DOHH2 (cell line): Measurements from ENCODE around the gene TRIAP1.
"Not testable (repeated sequence)": the region's sequence is repeated elsewhere in the genome, so short reads cannot be mapped to it uniquely, and the experiment has no call there.

ENCODE experiments used
- H3F3A ChIP-seq: fragments of 200-600 bp; sonication (generic), shearing (Covaris generic); 2 replicates; pipeline ENCODE4 v1.6.0; 2016; ENCODE audit warnings: antibody characterized with exemption, mild to moderate bottlenecking; ENCODE audit not compliant: control insufficient read depth, insufficient read depth
- H3K27ac ChIP-seq: fragments of 200-600 bp; sonication (generic); 2 replicates; pipeline ENCODE4 v1.5.1; 2014; ENCODE audit warnings: low read depth, mild to moderate bottlenecking, low read length, moderate library complexity
- H3K27me3 ChIP-seq: fragments of 200-600 bp; sonication (generic); 2 replicates; pipeline ENCODE4 v1.6.1; 2014; ENCODE audit warnings: mild to moderate bottlenecking, low read length, mixed read lengths; ENCODE audit not compliant: control insufficient read depth
- H3K36me3 ChIP-seq: fragments of 200-600 bp; sonication (generic); 2 replicates; pipeline ENCODE4 v1.6.1; 2014; ENCODE audit warnings: mild to moderate bottlenecking, low read length, moderate library complexity, mixed read lengths; ENCODE audit not compliant: control insufficient read depth
- H3K4me1 ChIP-seq: fragments of 200-600 bp; sonication (generic); 2 replicates; pipeline ENCODE4 v1.6.1; 2014; ENCODE audit warnings: mild to moderate bottlenecking, low read length, mixed read lengths; ENCODE audit not compliant: control insufficient read depth
- H3K4me2 ChIP-seq: fragments of 200-600 bp; sonication (generic); 2 replicates; pipeline ENCODE4 v1.6.0; 2014; ENCODE audit warnings: mild to moderate bottlenecking, low read length, moderate library complexity
- H3K4me3 ChIP-seq: fragments of 200-600 bp; sonication (generic); 2 replicates; pipeline ENCODE4 v1.5.1; 2014; ENCODE audit warnings: mild to moderate bottlenecking, low read length, mixed read lengths
- H3K79me2 ChIP-seq: fragments of 200-600 bp; sonication (generic); 2 replicates; pipeline ENCODE4 v1.6.1; 2014; ENCODE audit warnings: mild to moderate bottlenecking, low read length, mixed read lengths; ENCODE audit not compliant: control insufficient read depth
- H3K9me2 ChIP-seq: fragments of 200-600 bp; sonication (generic); replicated peaks from 2 replicates; pipeline ENCODE4 v1.6.1; 2014; ENCODE audit warnings: mild to moderate bottlenecking, low read length, mixed read lengths; ENCODE audit not compliant: control insufficient read depth
- H3K9me3 ChIP-seq: fragments of 200-600 bp; sonication (generic); 2 replicates; pipeline ENCODE4 v1.6.1; 2014; ENCODE audit warnings: antibody characterized with exemption, low read length, mixed read lengths; ENCODE audit not compliant: control insufficient read depth, insufficient read depth
- H4K20me1 ChIP-seq: fragments of 200-600 bp; sonication (generic); 2 replicates; pipeline ENCODE4 v1.6.0; 2014; ENCODE audit warnings: low read depth, mild to moderate bottlenecking, antibody characterized with exemption, low read length, moderate library complexity; ENCODE audit not compliant: control insufficient read depth, insufficient read depth
- EZH2phosphoT487 ChIP-seq: fragments of 200-600 bp; sonication (generic); IDR thresholded peaks from 2 replicates; pipeline ENCODE4 v1.6.1; 2017; ENCODE audit warnings: borderline replicate concordance, mild to moderate bottlenecking, antibody characterized with exemption, low read length, moderate library complexity, mixed read lengths
- TF ChIP-seq, protein P1 (sequence below): fragments of 200-600 bp; sonication (generic); IDR thresholded peaks from one replicate; pipeline ENCODE4 v1.5.1; 2014; ENCODE audit warnings: antibody characterized with exemption, mild to moderate bottlenecking, low read depth, low read length; ENCODE audit not compliant: poor library complexity, severe bottlenecking

Gene TRIAP1

DNA sequence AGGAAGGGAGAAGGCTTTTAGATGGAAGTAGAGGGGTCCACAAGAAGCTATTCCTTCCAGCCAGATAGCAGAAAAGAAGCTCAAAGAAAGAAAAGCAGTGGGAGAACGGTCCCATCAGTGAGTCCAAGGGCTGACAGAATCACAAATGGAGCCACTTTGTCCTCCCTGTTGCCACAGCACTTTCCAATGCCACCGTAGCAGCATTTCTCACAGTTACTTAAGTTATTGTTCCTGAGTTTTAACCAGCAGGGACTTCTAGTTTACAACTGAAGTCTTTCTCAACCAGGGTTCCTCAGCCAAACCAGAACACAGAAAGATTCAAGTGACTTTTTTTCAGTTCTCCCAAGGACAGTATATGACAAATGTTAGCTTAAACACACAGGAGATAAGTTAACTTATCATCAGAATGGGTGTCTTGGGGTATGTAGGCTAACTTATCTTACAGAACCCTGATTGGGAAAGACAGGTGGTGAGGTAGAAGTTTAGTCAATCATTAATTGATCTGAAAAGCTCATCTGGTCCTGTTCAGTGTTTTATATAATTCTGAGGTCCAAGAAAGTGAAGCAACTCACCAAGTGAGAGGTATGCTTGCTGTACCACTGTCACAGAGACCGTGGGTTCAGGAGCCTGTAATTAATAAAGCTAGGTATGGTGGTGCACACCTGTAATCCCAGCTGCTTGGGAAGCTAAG is 7.0 kb upstream of the TRIAP1 start:
- no peaks in the 10 kb centered on the region; the same call in 1 of the 2 replicates for H4K20me1 ChIP-seq
- TF ChIP-seq, protein P1, sequence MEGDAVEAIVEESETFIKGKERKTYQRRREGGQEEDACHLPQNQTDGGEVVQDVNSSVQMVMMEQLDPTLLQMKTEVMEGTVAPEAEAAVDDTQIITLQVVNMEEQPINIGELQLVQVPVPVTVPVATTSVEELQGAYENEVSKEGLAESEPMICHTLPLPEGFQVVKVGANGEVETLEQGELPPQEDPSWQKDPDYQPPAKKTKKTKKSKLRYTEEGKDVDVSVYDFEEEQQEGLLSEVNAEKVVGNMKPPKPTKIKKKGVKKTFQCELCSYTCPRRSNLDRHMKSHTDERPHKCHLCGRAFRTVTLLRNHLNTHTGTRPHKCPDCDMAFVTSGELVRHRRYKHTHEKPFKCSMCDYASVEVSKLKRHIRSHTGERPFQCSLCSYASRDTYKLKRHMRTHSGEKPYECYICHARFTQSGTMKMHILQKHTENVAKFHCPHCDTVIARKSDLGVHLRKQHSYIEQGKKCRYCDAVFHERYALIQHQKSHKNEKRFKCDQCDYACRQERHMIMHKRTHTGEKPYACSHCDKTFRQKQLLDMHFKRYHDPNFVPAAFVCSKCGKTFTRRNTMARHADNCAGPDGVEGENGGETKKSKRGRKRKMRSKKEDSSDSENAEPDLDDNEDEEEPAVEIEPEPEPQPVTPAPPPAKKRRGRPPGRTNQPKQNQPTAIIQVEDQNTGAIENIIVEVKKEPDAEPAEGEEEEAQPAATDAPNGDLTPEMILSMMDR = no peak
- TF ChIP-seq EZH2phosphoT487 = no peak
- no peaks in the 10 kb centered on the region for H3K9me3 ChIP-seq
- H3K79me2 ChIP-seq = peaks cover 63% of the 10 kb centered on the region
- peak overlapping the region; percentile 74 for H3K27ac ChIP-seq
- H3F3A ChIP-seq = peaks cover 41% of the 10 kb centered on the region
- no peaks in the 10 kb centered on the region for H3K27me3 ChIP-seq
- peaks cover 74% of the 10 kb centered on the region for H3K36me3 ChIP-seq
- peaks cover 51% of the 10 kb centered on the region for H3K4me1 ChIP-seq
- peak overlapping the region; percentile 62 for H3K4me2 ChIP-seq
- H3K9me2 ChIP-seq = no peaks in the 10 kb centered on the region
- H3K4me3 ChIP-seq = peak overlapping the region; percentile 38

DNA sequence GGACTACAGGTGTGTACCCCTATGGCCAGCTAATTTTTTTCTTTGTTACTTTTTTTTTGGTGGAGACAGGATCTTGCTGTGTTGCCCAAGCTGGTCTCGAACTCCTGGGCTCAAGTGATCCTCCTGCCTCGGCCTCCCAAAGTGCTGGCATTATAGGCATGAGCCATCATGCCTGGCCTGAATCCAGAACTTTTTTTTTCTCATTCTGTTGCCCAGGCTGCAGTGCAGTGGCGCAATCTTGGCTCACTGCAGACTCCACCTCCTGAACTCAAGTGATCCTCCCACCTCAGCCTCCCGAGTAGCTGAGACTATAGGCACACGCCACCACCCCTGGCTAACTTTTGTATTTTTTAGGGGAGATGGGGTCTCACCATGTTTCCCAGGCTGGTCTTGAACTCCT is 6.3 kb upstream of the TRIAP1 start:
- H3K4me3 ChIP-seq, H3K9me3 ChIP-seq, H4K20me1 ChIP-seq, H3K27me3 ChIP-seq, H3K27ac ChIP-seq, H3K9me2 ChIP-seq, H3K4me2 ChIP-seq: not testable (repeated sequence)
- H3F3A ChIP-seq = peaks cover 41% of the 10 kb centered on the region
- peaks cover 70% of the 10 kb centered on the region for H3K79me2 ChIP-seq
- H3K4me1 ChIP-seq = peaks cover 58% of the 10 kb centered on the region
- H3K36me3 ChIP-seq = peaks cover 74% of the 10 kb centered on the region

- Histone ChIP-seq H3K9me2 (no peaks in the 10 kb centered on the region), H3K27ac (no peak overlapping the region), H3K27me3 (no peaks in the 10 kb centered on the region), H3K36me3 (peaks cover 68% of the 10 kb centered on the region), H3K4me3 (peak overlapping the region; percentile 97), H3F3A (peaks cover 14% of the 10 kb centered on the region), H3K9me3 (no peaks in the 10 kb centered on the region), H3K79me2 (peaks cover 93% of the 10 kb centered on the region), H3K4me2 (peak overlapping the region; percentile 78), H4K20me1 (no peaks in the 10 kb centered on the region), H3K4me1 (peaks cover 40% of the 10 kb centered on the region)
- no peak for TF ChIP-seq EZH2phosphoT487
- TF ChIP-seq, protein P1 = no peak
Measured at GRCh38 chr12:120447992-120448391, 1.8 kb upstream of the TRIAP1 start.

GRCh38 chr12:120446844-120447178 is 627 bp upstream of the TRIAP1 start:
- peak overlapping the region; percentile 69 for H3K27ac ChIP-seq
- peak overlapping the region; percentile 97 for H3K4me3 ChIP-seq
- H3K9me2 ChIP-seq, H3K27me3 ChIP-seq, H3K9me3 ChIP-seq, H4K20me1 ChIP-seq: not testable (repeated sequence)
- peaks cover 67% of the 10 kb centered on the region for H3K36me3 ChIP-seq
- peaks cover 90% of the 10 kb centered on the region for H3K79me2 ChIP-seq
- peak overlapping the region; percentile 78 for H3K4me2 ChIP-seq
- H3K4me1 ChIP-seq = peaks cover 33% of the 10 kb centered on the region
- H3F3A ChIP-seq = peaks cover 13% of the 10 kb centered on the region
